ENCODE results near the gene CDK14.

DNA sequence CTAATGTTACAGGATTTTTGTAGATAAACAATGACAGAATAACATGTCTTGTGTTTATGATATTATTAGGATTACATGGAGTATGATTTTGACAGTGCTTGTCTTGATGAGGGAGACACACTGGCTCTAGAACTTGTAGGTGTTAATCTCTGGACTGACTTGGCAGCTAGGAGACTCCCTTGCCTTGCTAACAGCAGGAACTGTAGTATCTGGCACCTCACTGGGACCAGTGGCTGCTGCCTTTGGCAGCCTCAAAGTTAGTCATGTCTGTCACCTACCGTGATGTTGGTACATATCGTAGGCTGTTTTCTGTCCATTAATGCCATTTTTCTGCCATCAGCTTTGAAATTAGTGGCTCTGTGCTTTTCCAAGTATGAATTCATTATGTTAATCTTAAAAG lies 261.5 kb downstream of the CDK14 start:
- TF ChIP-seq POLR2AphosphoS5 (IDR thresholded peaks at IDR 0.05; ENCODE audit: low read depth, low read length) (no peak), POLR2A (IDR thresholded peaks at IDR 0.05; ENCODE audit: low read depth, low read length) (no peak)
